Retinal pigment epithelial cell (primary cell): ENCODE measurements around the gene ARHGAP26.

Source experiments
- DNase-seq: peaks from one replicate; pipeline ENCODE4 v3.0.0-alpha.2; 2010; ENCODE audit warnings: low read depth
- H3K4me3 ChIP-seq: 2 replicates; pipeline ENCODE4 v1.5.1; 2011; ENCODE audit warnings: mild to moderate bottlenecking, low read length, control low read depth, moderate library complexity
- TF ChIP-seq, protein P1 (sequence below): conservative IDR thresholded peaks from 2 replicates; pipeline ENCODE4 v1.5.1; 2011; ENCODE audit warnings: low read depth, low read length, control low read depth, inconsistent platforms

The ARHGAP26 gene

DNA sequence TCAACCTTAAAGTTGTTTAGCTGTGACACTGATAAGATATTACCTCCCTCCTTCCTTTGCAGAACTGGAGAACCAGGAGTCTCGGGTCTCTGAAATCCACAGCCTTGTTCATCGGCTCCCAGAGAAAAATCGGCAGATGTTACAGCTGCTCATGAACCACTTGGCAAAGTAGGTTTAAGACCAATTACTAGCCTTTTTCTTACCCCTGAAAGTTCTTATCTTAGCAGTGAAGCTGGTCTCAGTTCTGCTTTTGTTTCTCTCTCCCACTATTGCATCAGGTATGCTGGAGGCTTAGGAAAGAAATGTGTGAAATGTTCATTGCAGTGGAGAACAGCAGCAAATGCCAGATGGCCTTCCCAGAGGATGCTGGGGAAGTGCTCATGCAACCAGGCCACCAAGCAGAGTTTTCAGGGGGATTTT is 287.4 kb downstream of the ARHGAP26 start:
- no peak for DNase-seq
- no peak overlapping the region for H3K4me3 ChIP-seq
- TF ChIP-seq, protein P1, sequence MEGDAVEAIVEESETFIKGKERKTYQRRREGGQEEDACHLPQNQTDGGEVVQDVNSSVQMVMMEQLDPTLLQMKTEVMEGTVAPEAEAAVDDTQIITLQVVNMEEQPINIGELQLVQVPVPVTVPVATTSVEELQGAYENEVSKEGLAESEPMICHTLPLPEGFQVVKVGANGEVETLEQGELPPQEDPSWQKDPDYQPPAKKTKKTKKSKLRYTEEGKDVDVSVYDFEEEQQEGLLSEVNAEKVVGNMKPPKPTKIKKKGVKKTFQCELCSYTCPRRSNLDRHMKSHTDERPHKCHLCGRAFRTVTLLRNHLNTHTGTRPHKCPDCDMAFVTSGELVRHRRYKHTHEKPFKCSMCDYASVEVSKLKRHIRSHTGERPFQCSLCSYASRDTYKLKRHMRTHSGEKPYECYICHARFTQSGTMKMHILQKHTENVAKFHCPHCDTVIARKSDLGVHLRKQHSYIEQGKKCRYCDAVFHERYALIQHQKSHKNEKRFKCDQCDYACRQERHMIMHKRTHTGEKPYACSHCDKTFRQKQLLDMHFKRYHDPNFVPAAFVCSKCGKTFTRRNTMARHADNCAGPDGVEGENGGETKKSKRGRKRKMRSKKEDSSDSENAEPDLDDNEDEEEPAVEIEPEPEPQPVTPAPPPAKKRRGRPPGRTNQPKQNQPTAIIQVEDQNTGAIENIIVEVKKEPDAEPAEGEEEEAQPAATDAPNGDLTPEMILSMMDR: no peak

DNA sequence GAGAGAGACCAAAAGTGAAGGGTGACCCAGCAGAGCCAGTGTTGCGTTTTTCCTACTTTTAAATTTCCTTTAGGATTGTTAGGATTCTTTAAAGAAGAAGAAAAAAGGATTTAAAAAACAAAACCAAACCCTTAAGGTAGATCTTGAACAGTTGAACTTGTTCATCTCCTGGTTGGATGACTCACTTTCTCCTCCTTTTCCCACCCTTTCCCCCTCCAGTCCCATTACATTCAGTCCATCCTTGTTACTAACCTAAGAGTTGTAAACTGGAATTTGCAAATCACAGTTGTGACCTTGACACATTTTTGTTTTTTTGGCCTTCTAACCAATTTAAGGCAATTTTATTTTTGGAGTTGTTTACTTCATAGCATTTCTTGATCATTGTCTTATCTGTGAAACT is 289.2 kb downstream of the ARHGAP26 start:
- DNase-seq: no peak
- TF ChIP-seq, protein P1: no peak
- H3K4me3 ChIP-seq: no peak overlapping the region

DNA sequence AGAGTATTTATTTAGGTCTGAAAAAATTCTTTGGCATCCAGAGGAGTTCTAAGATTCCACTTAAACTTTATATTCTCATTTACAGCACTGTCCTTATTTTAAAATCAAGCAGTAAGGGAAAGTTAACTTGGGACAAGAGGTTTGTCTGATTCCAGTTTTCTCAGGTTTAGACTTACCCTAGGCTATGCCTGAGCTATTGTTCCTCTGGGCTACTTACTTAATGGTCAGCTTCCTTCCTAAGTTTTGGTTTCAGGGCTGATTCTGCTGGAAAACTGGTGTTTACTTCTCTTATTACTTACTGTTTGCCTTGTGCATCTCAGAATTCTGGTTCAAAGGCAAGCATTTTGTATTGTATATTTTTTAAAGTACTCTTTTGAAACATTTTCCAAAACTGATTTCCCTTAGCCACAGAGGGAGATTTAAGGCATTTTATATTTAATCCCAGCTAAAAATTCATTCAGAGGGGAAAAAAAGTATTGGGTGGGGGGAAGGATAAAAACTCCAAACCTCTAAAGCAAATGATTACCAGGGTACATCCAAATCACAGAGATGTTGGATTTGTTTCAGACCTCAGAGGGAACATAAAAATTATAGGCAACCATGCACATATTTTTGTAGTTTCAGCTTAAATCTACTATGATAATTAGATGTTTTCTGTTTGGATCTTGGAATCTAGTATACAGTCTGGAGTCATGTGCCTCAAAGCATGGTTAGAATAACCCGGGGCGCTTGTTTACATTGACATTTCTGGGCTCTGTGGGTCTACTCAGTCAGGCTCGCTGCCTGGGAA is 290.0 kb downstream of the ARHGAP26 start:
- H3K4me3 ChIP-seq: no peak overlapping the region
- no peak for DNase-seq
- TF ChIP-seq, protein P1: no peak

DNA sequence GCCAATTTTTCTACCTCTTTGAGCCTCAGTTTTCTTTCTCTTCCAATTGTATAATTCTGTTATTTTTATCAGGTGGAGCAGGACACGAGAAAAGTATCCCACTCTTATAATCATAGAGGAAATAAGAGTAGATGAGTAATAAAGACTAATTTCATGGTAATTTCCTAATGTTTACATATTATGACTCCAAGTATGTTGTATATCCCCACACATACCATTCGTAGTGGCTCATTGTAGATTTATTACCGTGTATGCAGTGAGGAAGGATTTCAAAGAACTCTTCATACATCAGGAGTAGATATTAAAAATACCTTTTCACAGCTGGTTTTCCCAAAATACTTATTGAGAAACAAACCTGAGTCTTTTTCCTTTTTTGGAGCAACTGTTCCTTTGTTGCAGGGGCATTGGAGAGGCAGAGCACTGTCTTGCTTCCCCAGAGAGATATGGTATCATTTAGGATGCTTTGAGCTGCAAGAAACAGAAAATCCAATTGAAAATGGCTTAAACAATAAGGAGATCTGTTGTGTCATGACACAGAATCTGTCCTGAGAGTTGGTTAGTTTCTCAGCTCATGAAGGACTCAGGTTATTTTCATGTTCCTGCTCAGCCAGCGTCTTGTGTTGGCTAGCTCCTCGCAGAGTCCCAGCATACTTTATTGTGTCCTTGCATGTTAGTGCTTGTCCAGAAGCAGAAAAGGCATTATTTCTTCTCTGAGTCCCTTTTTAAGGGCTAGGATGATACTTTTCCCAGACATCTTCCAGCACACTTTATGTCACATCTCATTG is 291.2 kb downstream of the ARHGAP26 start:
- DNase-seq: no peak
- TF ChIP-seq, protein P1: no peak
- no peak overlapping the region for H3K4me3 ChIP-seq

DNA sequence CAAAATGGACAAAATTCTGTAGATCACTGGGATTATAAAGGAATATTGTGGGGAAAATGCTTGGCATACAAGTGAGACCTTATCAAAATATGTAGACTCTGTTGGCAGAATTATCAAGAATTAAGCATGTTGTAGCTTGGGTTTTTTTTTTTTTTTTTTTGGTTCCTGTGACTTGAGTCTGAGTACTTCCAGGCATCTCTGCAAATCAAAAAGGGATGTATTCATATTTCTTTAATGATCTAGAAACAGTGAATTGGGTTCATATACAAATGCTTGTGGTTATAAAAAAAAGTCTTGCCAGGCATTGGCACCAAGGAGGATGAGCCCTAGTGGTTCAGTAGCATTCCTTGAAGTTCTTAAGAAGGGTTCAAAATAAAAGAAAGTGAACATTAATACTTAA is 292.2 kb downstream of the ARHGAP26 start:
- no peak for DNase-seq
- H3K4me3 ChIP-seq: no peak overlapping the region
- TF ChIP-seq, protein P1: no peak

DNA sequence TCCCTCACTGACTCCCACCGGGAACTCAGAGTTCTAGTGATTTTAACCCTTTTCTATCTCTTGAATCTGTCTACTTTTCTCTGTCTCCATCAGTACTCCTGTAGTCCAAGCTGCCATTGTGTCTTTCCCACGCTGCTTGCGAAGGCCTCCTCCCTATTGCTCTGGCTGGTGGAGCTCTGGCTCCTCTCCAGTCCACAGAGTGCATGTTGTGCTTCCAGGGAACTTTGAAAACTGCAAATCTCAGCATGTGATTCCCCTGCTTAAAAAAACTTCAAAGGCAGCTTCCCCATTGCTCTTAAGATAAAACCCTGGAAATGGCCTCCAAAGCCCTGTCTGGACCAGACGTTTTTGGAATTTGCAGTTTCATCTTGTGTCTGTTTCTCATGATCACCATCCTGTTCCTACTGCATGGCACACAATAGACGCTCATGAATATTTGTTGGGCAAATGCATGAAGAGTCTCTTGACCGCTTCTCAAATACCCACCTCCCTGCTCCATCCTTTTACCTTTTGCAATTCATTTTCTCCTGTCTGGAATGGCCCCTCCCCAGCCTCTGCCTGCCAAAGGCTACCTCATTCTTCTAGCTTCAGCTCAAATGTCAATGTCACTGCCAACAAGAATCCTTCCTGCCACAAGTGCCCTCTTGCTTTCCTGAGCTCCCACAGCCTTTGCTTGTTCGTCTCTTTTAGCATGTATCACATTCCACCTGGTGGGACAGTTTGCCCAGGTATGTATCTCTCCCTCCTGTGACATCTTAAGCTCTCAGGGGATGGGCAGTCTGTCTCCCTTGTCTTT is 293.2 kb downstream of the ARHGAP26 start:
- no peak overlapping the region for H3K4me3 ChIP-seq
- no peak for DNase-seq
- TF ChIP-seq, protein P1: no peak
